Neural progenitor cell (in vitro differentiated cells): ENCODE results near the gene PLCG2.

ENCODE experiments used
- CTCF ChIP-seq: fragments of 200-600 bp; sonication (generic); IDR thresholded peaks from 2 replicates; pipeline ENCODE4 v1.5.1; 2017; ENCODE audit warnings: antibody characterized with exemption, mild to moderate bottlenecking
- EZH2 ChIP-seq: fragments of 200-600 bp; sonication (generic); IDR thresholded peaks from 2 replicates; pipeline ENCODE4 v1.6.1; 2017; ENCODE audit warnings: antibody characterized with exemption, mild to moderate bottlenecking, moderate library complexity
- EZH2phosphoT487 ChIP-seq: fragments of 200-600 bp; sonication (generic); IDR thresholded peaks from 2 replicates; pipeline ENCODE4 v1.6.1; 2017; ENCODE audit warnings: antibody characterized with exemption

- no peak for TF ChIP-seq CTCF
- no peak for TF ChIP-seq EZH2
- TF ChIP-seq EZH2phosphoT487 = no peak
These were observed 131.3 kb downstream of the PLCG2 start for GRCh38 chr16:81910366-81910885.
